GM12872 (cell line): ENCODE results near the gene ISM1.

Experiments
- TF ChIP-seq, protein P1 (sequence below): IDR thresholded peaks from 3 replicates; pipeline ENCODE4 v1.5.1; 2011; ENCODE audit warnings: low read depth, mild to moderate bottlenecking, low read length, moderate library complexity; ENCODE audit not compliant: insufficient read depth

Gene ISM1

DNA sequence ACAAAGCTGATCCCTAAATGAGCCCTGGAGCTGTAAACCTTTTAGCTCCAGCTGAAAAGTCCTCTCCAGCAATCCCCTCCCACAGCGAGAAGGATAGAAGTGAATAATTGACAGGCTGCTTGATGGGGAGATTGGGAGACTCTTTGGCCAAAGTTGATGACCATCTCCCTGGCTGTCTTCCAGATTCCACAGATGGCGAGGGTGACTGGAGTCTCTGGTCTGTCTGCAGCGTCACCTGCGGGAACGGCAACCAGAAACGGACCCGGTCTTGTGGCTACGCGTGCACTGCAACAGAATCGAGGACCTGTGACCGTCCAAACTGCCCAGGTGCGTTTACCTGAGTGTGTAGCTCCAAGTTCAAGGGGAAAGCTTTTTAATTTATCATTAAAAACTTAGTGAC, 67.3 kb downstream of the ISM1 start:
- TF ChIP-seq, protein P1, sequence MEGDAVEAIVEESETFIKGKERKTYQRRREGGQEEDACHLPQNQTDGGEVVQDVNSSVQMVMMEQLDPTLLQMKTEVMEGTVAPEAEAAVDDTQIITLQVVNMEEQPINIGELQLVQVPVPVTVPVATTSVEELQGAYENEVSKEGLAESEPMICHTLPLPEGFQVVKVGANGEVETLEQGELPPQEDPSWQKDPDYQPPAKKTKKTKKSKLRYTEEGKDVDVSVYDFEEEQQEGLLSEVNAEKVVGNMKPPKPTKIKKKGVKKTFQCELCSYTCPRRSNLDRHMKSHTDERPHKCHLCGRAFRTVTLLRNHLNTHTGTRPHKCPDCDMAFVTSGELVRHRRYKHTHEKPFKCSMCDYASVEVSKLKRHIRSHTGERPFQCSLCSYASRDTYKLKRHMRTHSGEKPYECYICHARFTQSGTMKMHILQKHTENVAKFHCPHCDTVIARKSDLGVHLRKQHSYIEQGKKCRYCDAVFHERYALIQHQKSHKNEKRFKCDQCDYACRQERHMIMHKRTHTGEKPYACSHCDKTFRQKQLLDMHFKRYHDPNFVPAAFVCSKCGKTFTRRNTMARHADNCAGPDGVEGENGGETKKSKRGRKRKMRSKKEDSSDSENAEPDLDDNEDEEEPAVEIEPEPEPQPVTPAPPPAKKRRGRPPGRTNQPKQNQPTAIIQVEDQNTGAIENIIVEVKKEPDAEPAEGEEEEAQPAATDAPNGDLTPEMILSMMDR, result no peak

DNA sequence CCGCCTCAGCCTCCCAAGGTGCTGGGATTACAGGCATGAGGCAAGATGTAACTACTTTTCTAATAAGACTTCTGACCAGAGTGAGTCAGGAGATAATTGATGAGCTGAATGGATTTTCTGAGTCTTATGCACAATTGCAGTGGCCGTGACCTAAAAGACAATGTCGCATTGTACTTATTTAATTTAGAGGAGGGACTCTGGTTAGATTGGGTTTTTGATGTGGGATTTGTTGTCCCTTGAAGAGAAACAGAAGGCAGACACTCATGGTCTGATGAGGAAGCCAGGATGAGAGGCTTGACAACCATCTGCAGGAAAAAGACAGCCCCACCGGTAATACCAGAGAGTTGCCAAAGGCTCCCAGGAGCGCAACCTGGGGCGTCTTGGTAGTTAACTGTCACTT, 68.0 kb downstream of the ISM1 start:
- TF ChIP-seq, protein P1, result no peak

DNA sequence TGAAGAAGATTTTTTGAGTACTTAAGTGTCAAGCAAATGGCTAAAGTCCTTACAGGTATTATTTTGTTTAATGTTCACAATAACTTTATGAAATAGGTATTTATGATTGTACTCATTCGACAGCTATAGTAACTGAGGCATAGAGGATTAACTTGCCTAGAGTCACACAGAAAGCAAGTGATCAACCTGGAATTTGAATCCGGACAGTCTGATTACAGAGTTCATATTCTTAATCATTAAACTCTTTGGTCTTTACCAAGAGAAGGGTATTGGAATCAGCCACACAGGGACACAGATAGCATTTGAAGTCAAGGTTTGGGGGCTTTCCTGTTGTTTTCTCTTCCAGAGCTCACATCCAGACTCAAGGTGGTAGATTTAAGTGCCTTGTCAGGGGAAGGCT, 69.7 kb downstream of the ISM1 start:
- TF ChIP-seq, protein P1, result no peak

DNA sequence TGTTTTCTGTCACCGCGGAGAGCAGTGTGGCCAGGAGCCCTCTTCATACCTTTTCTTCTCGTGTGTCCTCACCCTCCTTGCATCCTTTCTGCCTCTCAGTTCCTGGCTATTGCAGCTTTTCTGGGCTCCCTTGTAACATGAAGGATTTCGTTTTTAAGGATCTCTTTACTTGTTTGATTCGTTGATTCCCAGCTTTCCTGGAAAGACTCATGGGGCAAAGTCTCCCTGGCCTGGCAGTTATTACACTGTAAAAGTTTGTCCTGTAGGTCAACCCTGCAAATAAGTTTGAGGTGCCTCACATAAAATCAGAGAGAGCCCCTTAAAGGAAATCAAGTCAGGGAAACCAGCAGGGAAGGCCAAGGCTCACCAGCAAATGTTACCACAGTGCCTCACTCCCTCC, 70.1 kb downstream of the ISM1 start:
- TF ChIP-seq, protein P1, result no peak

DNA sequence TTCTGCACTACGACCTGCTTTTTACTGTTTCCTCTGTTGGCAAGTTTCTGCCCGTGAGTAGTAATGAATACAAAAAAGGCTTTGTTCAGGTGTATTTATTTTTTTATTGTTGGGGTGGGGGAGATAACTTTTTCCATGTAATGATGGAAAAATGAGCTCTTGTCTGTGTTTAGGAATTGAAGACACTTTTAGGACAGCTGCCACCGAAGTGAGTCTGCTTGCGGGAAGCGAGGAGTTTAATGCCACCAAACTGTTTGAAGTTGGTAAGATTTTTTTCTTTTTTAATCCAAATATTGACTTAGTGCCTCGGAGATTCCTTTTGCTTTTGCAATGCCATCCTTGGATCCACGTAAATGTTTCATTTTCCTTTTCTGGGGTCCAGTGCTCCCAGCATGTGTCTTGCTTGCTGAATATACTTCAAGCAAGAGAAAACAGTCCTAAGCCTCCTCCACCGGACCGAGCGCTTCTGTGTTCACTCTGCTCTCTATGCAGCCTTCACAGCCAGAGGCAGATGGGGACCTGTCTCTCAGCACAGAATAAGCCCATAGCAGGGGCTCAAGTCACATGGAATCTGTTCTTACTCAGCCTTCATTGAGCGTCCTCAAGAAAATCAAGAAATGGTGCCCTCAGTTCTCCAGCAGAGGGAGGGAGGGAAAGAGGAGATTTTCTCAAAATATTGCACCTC, 71.3 kb downstream of the ISM1 start:
- TF ChIP-seq, protein P1, result no peak

DNA sequence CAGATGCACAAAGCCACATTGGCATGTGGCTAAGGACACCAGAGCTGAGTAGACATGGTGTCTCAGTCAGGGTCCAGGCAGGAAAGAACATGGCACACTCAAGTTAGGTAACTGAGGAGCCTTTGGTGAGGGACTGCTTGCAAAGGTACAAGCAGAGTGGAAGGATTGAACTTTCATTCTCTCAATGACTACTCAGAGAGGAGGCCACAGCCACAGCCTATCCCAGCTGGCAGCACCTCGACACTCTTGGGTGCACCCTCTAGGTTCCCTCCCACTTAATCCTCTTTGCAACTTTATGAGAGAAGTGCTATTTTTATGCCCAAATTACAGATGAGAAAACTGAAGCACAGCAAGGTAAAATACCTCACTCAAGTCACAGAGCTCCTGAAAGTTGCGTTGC, 73.4 kb downstream of the ISM1 start:
- TF ChIP-seq, protein P1, result no peak

DNA sequence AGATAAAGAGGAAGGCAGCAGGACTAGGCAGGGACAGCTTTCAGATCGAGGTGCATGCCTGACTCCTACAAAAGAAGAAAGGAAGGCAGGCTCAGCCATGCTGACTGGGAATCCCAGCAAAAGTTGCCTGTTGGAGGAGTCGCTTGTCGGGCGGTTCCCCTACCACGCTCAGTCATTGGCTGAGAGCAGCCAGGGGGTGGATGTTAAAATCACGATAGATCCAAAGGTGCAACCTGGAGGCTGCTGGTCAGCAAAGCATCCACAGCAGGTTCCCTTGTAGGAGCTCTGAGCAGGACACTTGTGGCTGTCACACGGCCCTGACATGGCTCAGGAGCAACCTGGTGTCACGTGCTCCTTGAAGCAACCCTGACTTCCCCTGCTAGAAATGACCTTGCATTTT, 74.6 kb downstream of the ISM1 start:
- TF ChIP-seq, protein P1, result no peak
